H1 (cell line): ENCODE measurements around the gene SLC1A7. TPM values are rescaled to one million over a fixed set of nuclear protein-coding genes. Genes with fewer than 3 reads are reported as not detected.

ENCODE experiments used
- CTCF ChIA-PET: fragments of 300-600 bp; sonication (Branson Sonifier 250); formaldehyde crosslinking; loops from one replicate; lab custom pipeline; 2021; ENCODE audit not compliant: partially characterized antibody; lab: Charles Lee
- POLR2A ChIA-PET: fragments of 300-600 bp; sonication (Branson Sonifier 250); formaldehyde crosslinking; loops from one replicate; lab custom pipeline; 2021; ENCODE audit warnings: inconsistent platforms; ENCODE audit not compliant: partially characterized antibody; lab: Charles Lee
- DNase-seq, 2 experiments: peaks; one replicate each; pipeline versions ENCODE4 v3.0.0 to v3.0.0-alpha.2; 2010 to 2022; ENCODE audit warnings: low spot score in 2 of 2, low read depth in 1 of 2, mixed read lengths in 1 of 2
- FAIRE-seq: peaks from 2 replicates; lab custom pipeline; 2011; peaks lifted over from hg19 to GRCh38; lab: Jason Lieb, UNC
- H2AFZ ChIP-seq: 2 replicates; pipeline ENCODE4 v1.8.1; 2012; ENCODE audit warnings: low read length, inconsistent platforms
- H2AK5ac ChIP-seq: 2 replicates; pipeline ENCODE4 v1.6.1; 2013; ENCODE audit warnings: low read depth, low read length
- H2BK120ac ChIP-seq: replicated peaks from 2 replicates; pipeline ENCODE3; 2013; ENCODE audit warnings: low read depth, low read length, inconsistent platforms
- H2BK12ac ChIP-seq: 2 replicates; pipeline ENCODE4 v1.6.1; 2013; ENCODE audit warnings: low read depth, low read length
- H2BK15ac ChIP-seq: 2 replicates; pipeline ENCODE4 v1.6.1; 2013; ENCODE audit warnings: low read length
- H2BK20ac ChIP-seq: 2 replicates; pipeline ENCODE4 v1.6.1; 2013; ENCODE audit warnings: low read length
- H2BK5ac ChIP-seq: 2 replicates; pipeline ENCODE4 v1.6.1; 2013; ENCODE audit warnings: low read depth, low read length
- H3K14ac ChIP-seq: 2 replicates; pipeline ENCODE4 v1.6.1; 2013; ENCODE audit warnings: inconsistent platforms; ENCODE audit not compliant: insufficient read length
- H3K18ac ChIP-seq: 2 replicates; pipeline ENCODE4 v1.6.1; 2013; ENCODE audit warnings: low read length; ENCODE audit errors: extremely low read depth
- H3K23ac ChIP-seq: 2 replicates; pipeline ENCODE4 v1.6.1; 2013; ENCODE audit warnings: inconsistent platforms; ENCODE audit not compliant: insufficient read length
- H3K23me2 ChIP-seq: 2 replicates; pipeline ENCODE4 v1.6.1; 2013; ENCODE audit warnings: low read depth, low read length
- H3K27ac ChIP-seq: 2 replicates; pipeline ENCODE4 v1.6.1; 2011; ENCODE audit warnings: low read depth, low read length, inconsistent platforms
- H3K27me3 ChIP-seq, 4 experiments: replicated peaks in 1 of 4; 1 replicate in 1 of 4; 2 replicates in 3 of 4; pipeline versions ENCODE4 v1.6.1 to v1.8.1; 2011 to 2013; ENCODE audit warnings: low read length in 3 of 4, mild to moderate bottlenecking in 3 of 4, inconsistent platforms in 2 of 4, mixed read lengths in 2 of 4, moderate library complexity in 1 of 4; ENCODE audit not compliant: control insufficient read depth in 3 of 4, insufficient read depth in 3 of 4; ENCODE audit errors: extremely low read depth in 1 of 4
- H3K36me3 ChIP-seq, 4 experiments: 2 replicates each; pipeline versions ENCODE4 v1.6.1 to v1.8.1; 2011 to 2013; ENCODE audit warnings: mild to moderate bottlenecking in 4 of 4, low read length in 3 of 4, moderate library complexity in 2 of 4, control low read depth in 1 of 4, inconsistent platforms in 1 of 4; ENCODE audit not compliant: insufficient read depth in 4 of 4, control insufficient read depth in 2 of 4
- H3K4ac ChIP-seq: replicated peaks from 2 replicates; pipeline ENCODE3; 2013; ENCODE audit warnings: low read length, low read depth, mixed read lengths, inconsistent platforms; ENCODE audit not compliant: insufficient read length
- H3K4me1 ChIP-seq, 4 experiments: replicated peaks in 1 of 4; 1 replicate in 1 of 4; 2 replicates in 3 of 4; pipeline versions ENCODE4 v1.6.1 to v1.8.1; 2011 to 2013; ENCODE audit warnings: low read length in 3 of 4, inconsistent platforms in 2 of 4, mixed read lengths in 1 of 4; ENCODE audit not compliant: insufficient read depth in 4 of 4, control insufficient read depth in 3 of 4
- H3K4me2 ChIP-seq, 2 experiments: 2 replicates each; pipeline versions ENCODE4 v1.6.1 to v1.8.1; 2011 to 2013; ENCODE audit warnings: low read depth in 2 of 2, low read length in 2 of 2, control low read depth in 1 of 2, inconsistent platforms in 1 of 2, mild to moderate bottlenecking in 1 of 2; ENCODE audit not compliant: insufficient read depth in 1 of 2
- H3K4me3 ChIP-seq, 4 experiments: fragments of 200-600, 300-600 bp in 1 of 4; sonication (generic), shearing (Covaris generic), sonication (Bioruptor Twin) in 1 of 4; 2 replicates each; pipeline versions ENCODE4 v1.5.1 to v1.8.1; 2011 to 2016; ENCODE audit warnings: low read length in 4 of 4, low read depth in 3 of 4, control low read depth in 2 of 4, inconsistent platforms in 2 of 4, mild to moderate bottlenecking in 2 of 4, mixed read lengths in 1 of 4, moderate library complexity in 1 of 4; ENCODE audit not compliant: insufficient read depth in 2 of 4; ENCODE audit errors: extremely low read depth in 1 of 4
- H3K56ac ChIP-seq: replicated peaks from 2 replicates; pipeline ENCODE3; 2013; ENCODE audit warnings: low read depth, mild to moderate bottlenecking, mixed read lengths, low read length, inconsistent platforms; ENCODE audit not compliant: insufficient read length
- H3K79me1 ChIP-seq: 2 replicates; pipeline ENCODE4 v1.6.1; 2013; ENCODE audit warnings: low read depth, low read length, control low read depth
- H3K79me2 ChIP-seq, 2 experiments: 2 replicates each; pipeline versions ENCODE4 v1.6.1 to v1.8.1; 2012 to 2013; ENCODE audit warnings: low read length in 2 of 2, mild to moderate bottlenecking in 2 of 2, inconsistent platforms in 1 of 2; ENCODE audit not compliant: insufficient read depth in 2 of 2, control insufficient read depth in 1 of 2
- H3K9ac ChIP-seq, 4 experiments: replicated peaks in 1 of 4; 1 replicate in 1 of 4; 2 replicates in 3 of 4; pipeline versions ENCODE4 v1.6.1 to v1.8.1; 2011 to 2013; ENCODE audit warnings: low read depth in 3 of 4, low read length in 3 of 4, control low read depth in 2 of 4, mild to moderate bottlenecking in 2 of 4, moderate library complexity in 2 of 4, inconsistent platforms in 1 of 4; ENCODE audit errors: extremely low read depth in 1 of 4
- H3K9me3 ChIP-seq, 2 experiments: 2 replicates each; pipeline versions ENCODE4 v1.6.1 to v1.8.1; 2012 to 2013; ENCODE audit warnings: mild to moderate bottlenecking in 2 of 2, moderate library complexity in 2 of 2, control low read depth in 1 of 2, inconsistent platforms in 1 of 2, low read depth in 1 of 2, low read length in 1 of 2, mixed read lengths in 1 of 2; ENCODE audit not compliant: insufficient read depth in 2 of 2
- H4K20me1 ChIP-seq, 2 experiments: replicated peaks in 1 of 2; 2 replicates each; pipeline versions ENCODE3 to v1.8.1; 2011 to 2013; ENCODE audit warnings: inconsistent platforms in 2 of 2, low read length in 2 of 2, mild to moderate bottlenecking in 1 of 2; ENCODE audit not compliant: insufficient read depth in 2 of 2, control insufficient read depth in 1 of 2
- H4K5ac ChIP-seq: 2 replicates; pipeline ENCODE4 v1.6.1; 2013; ENCODE audit warnings: low read length, low read depth, mixed read lengths, inconsistent platforms; ENCODE audit not compliant: insufficient read length
- H4K8ac ChIP-seq: 2 replicates; pipeline ENCODE4 v1.8.0; 2013; ENCODE audit warnings: mild to moderate bottlenecking, moderate library complexity, low read length, inconsistent platforms; ENCODE audit not compliant: insufficient read depth; ENCODE audit errors: extremely low read depth
- H4K91ac ChIP-seq: replicated peaks from 2 replicates; pipeline ENCODE3; 2013; ENCODE audit warnings: low read length, mixed read lengths, inconsistent platforms; ENCODE audit not compliant: insufficient read length
- BRCA1 ChIP-seq: IDR thresholded peaks from 2 replicates; pipeline ENCODE4 v1.6.1; 2012; ENCODE audit warnings: low read depth, low read length, improper control_type of control experiment
- CHD1 ChIP-seq: IDR thresholded peaks from 2 replicates; pipeline ENCODE4 v1.6.1; 2012; ENCODE audit warnings: low read depth, low read length, improper control_type of control experiment
- EGR1 ChIP-seq: IDR thresholded peaks from 2 replicates; pipeline ENCODE4 v1.6.1; 2011; ENCODE audit warnings: low read depth, low read length, borderline replicate concordance
- NRF1 ChIP-seq: IDR thresholded peaks from 2 replicates; pipeline ENCODE4 v1.6.1; 2011; ENCODE audit warnings: mild to moderate bottlenecking, low read depth, low read length, improper control_type of control experiment
- POLR2A ChIP-seq, 2 experiments: IDR thresholded peaks; 1 replicate in 1 of 2; 2 replicates in 1 of 2; pipeline ENCODE4 v1.6.1; 2011; ENCODE audit warnings: low read depth in 2 of 2, low read length in 2 of 2, mild to moderate bottlenecking in 2 of 2; ENCODE audit errors: control extremely low read depth in 1 of 2
- SIN3A ChIP-seq, 2 experiments: IDR thresholded peaks in 1 of 2; conservative IDR thresholded peaks in 1 of 2; 2 replicates each; pipeline ENCODE4 v1.6.1; 2011 to 2012; ENCODE audit warnings: low read length in 2 of 2, improper control_type of control experiment in 1 of 2, low read depth in 1 of 2, mild to moderate bottlenecking in 1 of 2
- TEAD4 ChIP-seq: IDR thresholded peaks from 2 replicates; pipeline ENCODE4 v1.6.1; 2012; ENCODE audit warnings: low read depth, low read length, inconsistent platforms, mixed read lengths
- WGBS, 2 experiments: shearing (Covaris generic) in 1 of 2; methylation state at CpG; one replicate each; pipeline versions ENCODE4 v1.1.6 to v1.1.7; 2013 to 2015; ENCODE audit warnings: low lambda C conversion rate in 2 of 2, mixed read lengths in 2 of 2, inconsistent platforms in 1 of 2, low coverage in 1 of 2, missing lambda C conversion rate in 1 of 2; ENCODE audit not compliant: insufficient replicate concordance in 2 of 2, insufficient coverage in 1 of 2, insufficient read length in 1 of 2; ENCODE audit errors: extremely low coverage in 1 of 2, missing lambda C conversion rate in 1 of 2; 5-methylcytosine and 5-hydroxymethylcytosine counted together
- polyA plus RNA-seq, 7 experiments: library from polyadenylated mRNA; depleted of rRNA in 3 of 7; stranded (reverse) in 5 of 7; unstranded in 2 of 7; fragments of >200 nt in 5 of 7; fragments of 200-250 nt in 2 of 7; gene quantifications; 1 replicate in 5 of 7; 2 replicates in 1 of 7; 4 replicates in 1 of 7; pipeline versions ENCODE4 v1.2.1 to v1.2.3, GENCODE V29; 2011 to 2013; ENCODE audit warnings: missing spikeins in 2 of 7, mixed read lengths in 2 of 7
- total RNA-seq: library from RNA; stranded (reverse); fragmentation: NEBNext Ultra II Directional; extraction: Animal tissue kit (Norgen Biotek cat#: 25700); gene quantifications from 2 replicates; pipeline ENCODE4 v1.2.1, GENCODE V29; 2021

Gene SLC1A7
- total and polyA plus RNA-seq, 2 of the 8 experiments (the other 6 are each of a cell fraction or from before 2014, with no cell fraction given) = not detected

DNA sequence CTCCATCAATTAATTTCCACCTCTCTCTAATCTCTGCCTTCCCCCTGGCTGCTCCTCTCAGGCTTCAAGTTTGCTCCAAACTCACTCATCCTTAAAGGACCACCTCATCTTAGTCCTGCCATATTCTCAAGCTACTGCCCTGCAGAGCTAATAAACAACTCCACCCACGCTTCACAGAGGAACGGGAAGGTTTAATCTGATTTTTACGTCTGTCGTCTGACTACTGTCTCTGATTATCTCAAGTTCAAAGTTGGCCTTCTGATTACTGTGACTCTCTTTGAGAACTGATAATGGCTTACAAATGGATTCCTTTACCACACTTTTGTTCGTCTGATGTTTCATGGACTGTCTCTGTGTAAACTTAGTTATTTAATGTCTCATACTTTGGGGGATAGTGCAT, 46.6 kb upstream of the SLC1A7 start:
- Histone ChIP-seq H3K9me3 (no peaks in the 10 kb centered on the region), H3K9ac (no peak overlapping the region), H3K23me2 (no peaks in the 10 kb centered on the region), H3K23ac (no peak overlapping the region), H4K8ac (no peak overlapping the region), H3K27ac (no peak overlapping the region), H3K4ac (no peak overlapping the region), H2BK20ac (no peak overlapping the region), H3K79me1 (no peaks in the 10 kb centered on the region), H2BK15ac (no peak overlapping the region), H3K36me3 (no peaks in the 10 kb centered on the region), H3K56ac (no peak overlapping the region), H2BK120ac (no peak overlapping the region), H4K20me1 (no peaks in the 10 kb centered on the region), H3K27me3 (no peaks in the 10 kb centered on the region; a peak in 1 of 7 replicates), H4K5ac (no peak overlapping the region), H3K18ac (no peak overlapping the region), H2AK5ac (no peak overlapping the region), H2BK12ac (no peak overlapping the region), H2AFZ (no peak overlapping the region), H4K91ac (no peak overlapping the region), H3K4me3 (no peak overlapping the region), H3K4me1 (no peaks in the 10 kb centered on the region), H2BK5ac (no peak overlapping the region), H3K79me2 (no peaks in the 10 kb centered on the region), H3K4me2 (no peak overlapping the region), H3K14ac (no peak overlapping the region)
- DNase-seq (no peak), FAIRE-seq (no peak)
- POLR2A ChIA-PET = no interaction called here
- 98% methylated on average over 5 of the region's 5 CpGs; no CpG with 5 or more reads in 1 of the 2 experiments for WGBS, 2 experiments
- CTCF ChIA-PET = interaction anchor here (1.2 to 2.0 kb wide), 4 partner anchors 8 to 128 kb away, joined by 3 to 6 read pairs (median 4); no protein-coding TSS in a partner anchor
- TF ChIP-seq NRF1 (no peak), POLR2A (IDR thresholded peaks at IDR 0.05; ENCODE audit: control extremely low read depth in 1 of 2, low read depth in 2 of 2, low read length in 2 of 2) (no peak), EGR1 (no peak), SIN3A (conservative IDR thresholded peaks at IDR 0.05 in 1 of 2, IDR thresholded peaks at IDR 0.05 in 1 of 2; ENCODE audit: low read depth in 1 of 2, low read length in 2 of 2) (no peak), TEAD4 (no peak), BRCA1 (no peak), CHD1 (no peak)
